Keratinocyte (primary cell): ENCODE measurements around the gene OPTN. TPM values are rescaled to one million over a fixed set of nuclear protein-coding genes. Genes with fewer than 3 reads are reported as not detected.
"Not testable (repeated sequence)": the region's sequence is repeated elsewhere in the genome, so short reads cannot be mapped to it uniquely, and the experiment has no call there.

Experiments used
- DNase-seq: peaks from one replicate; pipeline ENCODE4 v3.0.0-alpha.2; 2011; ENCODE audit warnings: low read depth, missing footprints, low spot score
- FAIRE-seq: peaks from 2 replicates; lab custom pipeline; 2011; peaks lifted over from hg19 to GRCh38; lab: Jason Lieb, UNC
- H2AFZ ChIP-seq: 2 replicates; pipeline ENCODE4 v1.6.0; 2012; ENCODE audit warnings: low read length, control low read depth, inconsistent platforms; ENCODE audit not compliant: control insufficient read depth
- H3K27ac ChIP-seq: 2 replicates; pipeline ENCODE4 v1.5.1; 2011; ENCODE audit warnings: low read length; ENCODE audit not compliant: control insufficient read depth, insufficient read depth
- H3K27me3 ChIP-seq: 3 replicates; pipeline ENCODE4 v1.6.0; 2011; ENCODE audit warnings: low read length; ENCODE audit not compliant: control insufficient read depth, insufficient read depth; ENCODE audit errors: extremely low read depth
- H3K36me3 ChIP-seq, 2 experiments: 2 replicates in 1 of 2; 3 replicates in 1 of 2; pipeline ENCODE4 v1.5.1; 2011; ENCODE audit warnings: low read length in 2 of 2, mild to moderate bottlenecking in 1 of 2; ENCODE audit not compliant: control insufficient read depth in 2 of 2, insufficient read depth in 2 of 2; ENCODE audit errors: extremely low read depth in 1 of 2
- H3K4me1 ChIP-seq: 3 replicates; pipeline ENCODE4 v1.5.1; 2011; ENCODE audit warnings: low read length; ENCODE audit not compliant: control insufficient read depth, insufficient read depth; ENCODE audit errors: extremely low read depth
- H3K4me2 ChIP-seq: 3 replicates; pipeline ENCODE4 v1.6.0; 2011; ENCODE audit warnings: low read depth, low read length; ENCODE audit not compliant: control insufficient read depth, insufficient read depth; ENCODE audit errors: extremely low read depth
- H3K4me3 ChIP-seq, 3 experiments: fragments of 200-600 bp in 1 of 3; sonication (generic) in 1 of 3; 2 replicates in 2 of 3; 3 replicates in 1 of 3; pipeline ENCODE4 v1.5.1; 2011 to 2016; ENCODE audit warnings: low read length in 3 of 3, mild to moderate bottlenecking in 3 of 3, control low read depth in 2 of 3, inconsistent platforms in 1 of 3, low read depth in 1 of 3, mixed read lengths in 1 of 3, mixed run types in 1 of 3, moderate library complexity in 1 of 3; ENCODE audit not compliant: control insufficient read depth in 2 of 3, insufficient read depth in 2 of 3; ENCODE audit errors: extremely low read depth in 1 of 3
- H3K79me2 ChIP-seq: 2 replicates; pipeline ENCODE4 v1.6.0; 2012; ENCODE audit warnings: low read length; ENCODE audit not compliant: control insufficient read depth, insufficient read depth
- H3K9ac ChIP-seq: 3 replicates; pipeline ENCODE4 v1.6.0; 2011; ENCODE audit warnings: low read length; ENCODE audit not compliant: control insufficient read depth, insufficient read depth; ENCODE audit errors: extremely low read depth
- H3K9me1 ChIP-seq: 3 replicates; pipeline ENCODE4 v1.6.0; 2011; ENCODE audit warnings: low read length; ENCODE audit not compliant: control insufficient read depth, insufficient read depth; ENCODE audit errors: extremely low read depth
- H3K9me3 ChIP-seq: 2 replicates; pipeline ENCODE4 v1.5.1; 2012; ENCODE audit warnings: low read depth, low read length; ENCODE audit not compliant: control insufficient read depth
- H4K20me1 ChIP-seq: 3 replicates; pipeline ENCODE4 v1.6.0; 2011; ENCODE audit warnings: low read length; ENCODE audit not compliant: control insufficient read depth, insufficient read depth; ENCODE audit errors: extremely low read depth
- CTCF ChIP-seq, 3 experiments: IDR thresholded peaks in 1 of 3; conservative IDR thresholded peaks in 1 of 3; optimal IDR thresholded peaks in 1 of 3; 2 replicates in 2 of 3; 3 replicates in 1 of 3; pipeline versions ENCODE3 to v1.5.1; 2011; ENCODE audit warnings: low read length in 3 of 3, mild to moderate bottlenecking in 3 of 3, moderate library complexity in 2 of 3, control low read depth in 1 of 3, inconsistent platforms in 1 of 3; ENCODE audit not compliant: insufficient read depth in 2 of 3; ENCODE audit errors: extremely low read depth in 1 of 3
- EZH2 ChIP-seq: IDR thresholded peaks from one replicate; pipeline ENCODE4 v1.6.1; 2012; ENCODE audit warnings: inconsistent platforms, mild to moderate bottlenecking, low read length, moderate library complexity
- dilution Hi-C: fragments of 300-500 bp; cut with MboI; formaldehyde crosslinking; loops from one replicate; pipeline ENCODE4 v1.7.0; 2020; ENCODE audit warnings: low sequenced_read_pairs; ENCODE audit not compliant: extremely low pct_ligation_motif_present
- polyA plus RNA-seq, 5 experiments: library from polyadenylated mRNA; depleted of rRNA in 3 of 5; stranded (reverse) in 3 of 5; stranded (forward) in 1 of 5; unstranded in 1 of 5; fragments of >200 nt; gene quantifications; 1 replicate in 1 of 5; 2 replicates in 3 of 5; 3 replicates in 1 of 5; pipeline versions ENCODE4 v1.2.1 to v1.2.3, GENCODE V29; 2011 to 2012; ENCODE audit warnings: missing spikeins in 2 of 5, low read depth in 1 of 5, low replicate concordance in 1 of 5

OPTN gene
- polyA plus RNA-seq, 1 donor (not counting 4 experiments of a cell fraction or from before 2014, with no cell fraction given): 71.9 TPM

- dilution Hi-C loops: no loop called here
- DNase-seq (no peak), FAIRE-seq (no peak)
- Histone ChIP-seq H3K4me1 (peaks cover 11% of the 10 kb centered on the region), H3K4me3 (no peak overlapping the region), H3K36me3 (no peaks in the 10 kb centered on the region), H4K20me1 (no peaks in the 10 kb centered on the region), H3K9ac (no peak overlapping the region), H3K27me3 (no peaks in the 10 kb centered on the region), H2AFZ (no peak overlapping the region), H3K9me3 (no peaks in the 10 kb centered on the region), H3K27ac (no peak overlapping the region), H3K4me2 (no peak overlapping the region), H3K79me2 (no peaks in the 10 kb centered on the region), H3K9me1 (no peaks in the 10 kb centered on the region)
- TF ChIP-seq EZH2: no peak
- TF ChIP-seq CTCF (optimal IDR thresholded peaks at IDR 0.05 in 1 of 3, IDR thresholded peaks at IDR 0.05 in 1 of 3, conservative IDR thresholded peaks at IDR 0.05 in 1 of 3; ENCODE audit: extremely low read depth in 1 of 3, insufficient read depth in 2 of 3, low read length in 3 of 3): no peak
Observed at GRCh38 chr10:13092291-13093102, 7.5 kb upstream of the OPTN start.

GRCh38 chr10:13094082-13094481, 5.9 kb upstream of the OPTN start:
- H3K4me1 ChIP-seq, dilution Hi-C loops, H3K9me3 ChIP-seq, H3K9ac ChIP-seq, FAIRE-seq, H2AFZ ChIP-seq, H3K27ac ChIP-seq, H4K20me1 ChIP-seq, H3K79me2 ChIP-seq, H3K27me3 ChIP-seq, DNase-seq, H3K4me2 ChIP-seq, H3K36me3 ChIP-seq, H3K9me1 ChIP-seq, H3K4me3 ChIP-seq: not testable (repeated sequence)
